ENCODE data around the gene FCRL5. TPM values are rescaled to one million over a fixed set of nuclear protein-coding genes. Genes with fewer than 3 reads are reported as not detected.

FCRL5 gene
- total and polyA plus RNA-seq, 2 donors (not counting 3 experiments of a cell fraction or from before 2014, with no cell fraction given), result not detected

DNA sequence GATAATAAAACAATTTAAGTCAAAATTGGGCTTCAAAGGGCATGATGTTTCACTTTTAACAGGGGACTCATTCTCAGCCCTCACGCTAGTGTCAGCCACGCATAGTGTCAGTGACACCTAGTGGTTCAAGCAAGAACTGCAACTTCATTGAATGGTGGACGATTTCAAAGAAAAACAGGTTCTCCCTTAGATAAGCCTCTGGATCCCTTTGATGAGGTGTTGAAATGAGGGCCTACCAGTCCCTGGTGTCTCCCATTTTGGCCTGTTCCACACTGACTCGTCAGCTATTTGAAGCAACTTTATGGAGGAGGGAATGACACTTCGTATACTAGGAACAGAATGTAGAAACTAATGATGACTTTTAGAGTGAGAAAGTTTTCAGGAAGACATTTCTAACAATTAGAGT is 56.2 kb downstream of the FCRL5 start:
- FAIRE-seq, result peak; percentile 99
- dilution Hi-C loops (cut with MboI; ENCODE audit: extremely low pct_ligation_motif_present, low sequenced_read_pairs), result no loop called here
- no TSS peak for BruUV-seq (replicated peaks)

GRCh38 chr1:157495285-157495684 is 57.0 kb downstream of the FCRL5 start:
- no peaks in the 10 kb centered on the region for H3K9me3 ChIP-seq (replicated peaks; ENCODE audit: control insufficient read depth, insufficient read depth, low read length)
- DNase-seq (ENCODE audit: low read depth, low spot score) (no peak), FAIRE-seq (no peak)
- H4K20me1 ChIP-seq (replicated peaks; ENCODE audit: control insufficient read depth, extremely low read depth, insufficient read depth, low read length), result no peaks in the 10 kb centered on the region
- no TSS peak for BruUV-seq (replicated peaks)
- no peaks in the 10 kb centered on the region for H3K36me3 ChIP-seq (ENCODE audit: control insufficient read depth in 2 of 2, extremely low read depth in 1 of 2, insufficient read depth in 2 of 2, low read length in 2 of 2)
- no peak overlapping the region for H3K4me3 ChIP-seq (replicated peaks in 1 of 3; ENCODE audit: insufficient read depth in 1 of 3, low read depth in 1 of 3, low read length in 3 of 3)
- H3K79me2 ChIP-seq (ENCODE audit: control insufficient read depth, insufficient read depth, low read length), result no peaks in the 10 kb centered on the region
- no peak overlapping the region for H3K9ac ChIP-seq (replicated peaks; ENCODE audit: extremely low read depth, insufficient read depth, low read length)
- POLR2A ChIA-PET, result no interaction called here
- intact Hi-C loops (cut with micrococcal nuclease), result loop anchor here (5.0 kb wide), 1 partner anchor 183 kb away; no protein-coding TSS in a partner anchor
- H3K4me2 ChIP-seq (ENCODE audit: insufficient read depth, low read length), result no peak overlapping the region
- no peak overlapping the region for H3K27ac ChIP-seq (ENCODE audit: insufficient read depth, low read depth, low read length)
- H3K4me1 ChIP-seq (ENCODE audit: control insufficient read depth, extremely low read depth, insufficient read depth, low read length), result no peaks in the 10 kb centered on the region
- TF ChIP-seq POLR2AphosphoS5 (IDR thresholded peaks at IDR 0.05; ENCODE audit: insufficient read depth, low read depth, low read length) (no peak), POLR2A (IDR thresholded peaks at IDR 0.05; ENCODE audit: low read depth, low read length) (no peak), GATA2 (IDR thresholded peaks at IDR 0.05; ENCODE audit: insufficient read depth, insufficient read length, low read depth, low read length) (no peak), MYC (IDR thresholded peaks at IDR 0.05; ENCODE audit: low read depth, low read length) (no peak), JUN (IDR thresholded peaks at IDR 0.05; ENCODE audit: borderline replicate concordance, insufficient read depth, insufficient read length, low read depth) (no peak), MAX (IDR thresholded peaks at IDR 0.05; ENCODE audit: insufficient read depth, insufficient read length) (no peak), FOS (IDR thresholded peaks at IDR 0.05; ENCODE audit: borderline replicate concordance, insufficient read depth, low read length) (no peak), EZH2 (IDR thresholded peaks at IDR 0.05; ENCODE audit: borderline replicate concordance, low read depth, low read length, severe bottlenecking) (no peak)
- TF ChIP-seq, protein P1, sequence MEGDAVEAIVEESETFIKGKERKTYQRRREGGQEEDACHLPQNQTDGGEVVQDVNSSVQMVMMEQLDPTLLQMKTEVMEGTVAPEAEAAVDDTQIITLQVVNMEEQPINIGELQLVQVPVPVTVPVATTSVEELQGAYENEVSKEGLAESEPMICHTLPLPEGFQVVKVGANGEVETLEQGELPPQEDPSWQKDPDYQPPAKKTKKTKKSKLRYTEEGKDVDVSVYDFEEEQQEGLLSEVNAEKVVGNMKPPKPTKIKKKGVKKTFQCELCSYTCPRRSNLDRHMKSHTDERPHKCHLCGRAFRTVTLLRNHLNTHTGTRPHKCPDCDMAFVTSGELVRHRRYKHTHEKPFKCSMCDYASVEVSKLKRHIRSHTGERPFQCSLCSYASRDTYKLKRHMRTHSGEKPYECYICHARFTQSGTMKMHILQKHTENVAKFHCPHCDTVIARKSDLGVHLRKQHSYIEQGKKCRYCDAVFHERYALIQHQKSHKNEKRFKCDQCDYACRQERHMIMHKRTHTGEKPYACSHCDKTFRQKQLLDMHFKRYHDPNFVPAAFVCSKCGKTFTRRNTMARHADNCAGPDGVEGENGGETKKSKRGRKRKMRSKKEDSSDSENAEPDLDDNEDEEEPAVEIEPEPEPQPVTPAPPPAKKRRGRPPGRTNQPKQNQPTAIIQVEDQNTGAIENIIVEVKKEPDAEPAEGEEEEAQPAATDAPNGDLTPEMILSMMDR (IDR thresholded peaks at IDR 0.05; ENCODE audit: extremely low read depth in 1 of 2, insufficient read depth in 1 of 2, low read depth in 1 of 2, low read length in 2 of 2), result no peak
- CTCF ChIA-PET, result interaction anchor here (0.7 to 2.6 kb wide), 21 partner anchors 10 to 630 kb away, joined by 3 to 57 read pairs (median 5); no protein-coding TSS in a partner anchor
- H2AFZ ChIP-seq (ENCODE audit: low read depth, low read length), result no peak overlapping the region
- no peaks in the 10 kb centered on the region for H3K9me1 ChIP-seq (replicated peaks; ENCODE audit: control insufficient read depth, extremely low read depth, insufficient read depth, low read length)
- peaks cover 3 to 8% of the 10 kb centered on the region in 2 experiments for H3K27me3 ChIP-seq (ENCODE audit: control insufficient read depth in 2 of 2, insufficient read depth in 2 of 2, low read length in 2 of 2)
- dilution Hi-C loops (cut with MboI; ENCODE audit: extremely low pct_ligation_motif_present, low sequenced_read_pairs), result no loop called here

More for the DNA sequence above, 56.2 kb downstream of the FCRL5 start:
- intact Hi-C loops (cut with micrococcal nuclease), result loop anchor here (1.0 to 5.0 kb wide), 3 partner anchors 184 to 629 kb away; no protein-coding TSS in a partner anchor
- Histone ChIP-seq H3K4me1 (ENCODE audit: control insufficient read depth, extremely low read depth, insufficient read depth, low read length) (no peaks in the 10 kb centered on the region), H3K9me3 (replicated peaks; ENCODE audit: control insufficient read depth, insufficient read depth, low read length) (no peaks in the 10 kb centered on the region), H3K79me2 (ENCODE audit: control insufficient read depth, insufficient read depth, low read length) (no peaks in the 10 kb centered on the region), H4K20me1 (replicated peaks; ENCODE audit: control insufficient read depth, extremely low read depth, insufficient read depth, low read length) (no peaks in the 10 kb centered on the region), H2AFZ (ENCODE audit: low read depth, low read length) (no peak overlapping the region), H3K4me3 (replicated peaks in 1 of 3; ENCODE audit: insufficient read depth in 1 of 3, low read depth in 1 of 3, low read length in 3 of 3) (no peak overlapping the region), H3K27me3 (ENCODE audit: control insufficient read depth in 2 of 2, insufficient read depth in 2 of 2, low read length in 2 of 2) (peaks cover 3 to 8% of the 10 kb centered on the region in 2 experiments), H3K27ac (ENCODE audit: insufficient read depth, low read depth, low read length) (no peak overlapping the region), H3K36me3 (ENCODE audit: control insufficient read depth in 2 of 2, extremely low read depth in 1 of 2, insufficient read depth in 2 of 2, low read length in 2 of 2) (no peaks in the 10 kb centered on the region), H3K9ac (replicated peaks; ENCODE audit: extremely low read depth, insufficient read depth, low read length) (no peak overlapping the region), H3K4me2 (ENCODE audit: insufficient read depth, low read length) (no peak overlapping the region), H3K9me1 (replicated peaks; ENCODE audit: control insufficient read depth, extremely low read depth, insufficient read depth, low read length) (no peaks in the 10 kb centered on the region)
- TF ChIP-seq, protein P1 (IDR thresholded peaks at IDR 0.05; ENCODE audit: extremely low read depth in 1 of 2, insufficient read depth in 1 of 2, low read depth in 1 of 2, low read length in 2 of 2), result peak; percentile 71 to 73
- no peak for TF ChIP-seq GATA2 (IDR thresholded peaks at IDR 0.05; ENCODE audit: insufficient read depth, insufficient read length, low read depth, low read length)
- CTCF ChIA-PET, result interaction anchor here (0.7 to 2.6 kb wide), 15 partner anchors 9 to 629 kb away, joined by 3 to 57 read pairs (median 5); no protein-coding TSS in a partner anchor
- peak; percentile 51 for DNase-seq (ENCODE audit: low read depth, low spot score)
- POLR2A ChIA-PET, result no interaction called here
